GM12873 (cell line): Measurements from ENCODE around the gene AGAP3.

Experiments
- CTCF ChIP-seq: IDR thresholded peaks from 2 replicates; pipeline ENCODE4 v1.5.1; 2012; ENCODE audit warnings: low read depth, mild to moderate bottlenecking, moderate library complexity, low read length, control low read depth; ENCODE audit not compliant: insufficient read depth; ENCODE audit errors: missing control alignments

AGAP3 gene

GRCh38 chr7:151085691-151086620 is at the start of gene AGAP3:
Gene AGAP3, plus strand, starts transcription at chr7:151086475. Its CDS starts 267 bp downstream, at chr7:151086742.
- no peak for TF ChIP-seq CTCF

GRCh38 chr7:151038951-151039849 is 47.1 kb upstream of the AGAP3 start:
- TF ChIP-seq CTCF: no peak

GRCh38 chr7:151039850-151040548 is 46.3 kb upstream of the AGAP3 start:
- no peak for TF ChIP-seq CTCF

- no peak for TF ChIP-seq CTCF
These were observed 45.5 kb upstream of the AGAP3 start for GRCh38 chr7:151040616-151041375.

GRCh38 chr7:151043959-151044358 is 42.3 kb upstream of the AGAP3 start:
- TF ChIP-seq CTCF: no peak

- no peak for TF ChIP-seq CTCF
These were observed 41.0 kb upstream of the AGAP3 start for GRCh38 chr7:151045262-151045661.
